K562 (cell line): ENCODE data around the gene SH2D7. TPM values are rescaled to one million over a fixed set of nuclear protein-coding genes. Genes with fewer than 3 reads are reported as not detected.

Source experiments
- ATAC-seq: fragments of 200-7000 bp; cut with Tn5 transposase; 3 replicates; pipeline ENCODE4 v1.9.1; 2020; ENCODE audit warnings: moderate library complexity
- BruUV-seq: library from RNA; stranded (reverse); fragments of 400-500 nt; replicated peaks from 2 replicates; lab custom pipeline; 2021; lab: Mats Ljungman, UMichigan
- CTCF ChIA-PET: fragments of 300-600 bp; formaldehyde crosslinking; extraction: SDS; loops from one replicate; lab custom pipeline; 2021; ENCODE audit warnings: low intra/inter-chr PET ratio; lab: Yijun Ruan, JAX
- POLR2A ChIA-PET: fragments of 300-600, 350-650 bp; sonication (Branson Sonifier 250); formaldehyde crosslinking; extraction: SDS; loops from one replicate; lab custom pipeline; 2021; ENCODE audit warnings: antibody characterized with exemption, inconsistent platforms; lab: Yijun Ruan, JAX
- DNase-seq, 4 experiments: peaks; one replicate each; pipeline versions ENCODE4 v3.0.0 to v3.0.0-alpha.2; 2011 to 2018; ENCODE audit warnings: low spot score in 3 of 4, mixed read lengths in 3 of 4; ENCODE audit errors: extremely low read depth in 1 of 4
- FAIRE-seq: peaks from 2 replicates; lab custom pipeline; 2011; peaks lifted over from hg19 to GRCh38; lab: Jason Lieb, UNC
- H2AFZ ChIP-seq: 2 replicates; pipeline ENCODE4 v1.6.0; 2011; ENCODE audit warnings: low read depth, low read length, control low read depth, inconsistent platforms
- H3K27ac ChIP-seq: fragments of 200-600 bp; 3 replicates; pipeline ENCODE4 v1.8.0; 2011; ENCODE audit warnings: low read depth, mild to moderate bottlenecking, control low read depth, inconsistent platforms, low read length, moderate library complexity, mixed read lengths; ENCODE audit errors: extremely low read depth
- H3K27me3 ChIP-seq, 2 experiments: fragments of 300-600 bp in 1 of 2; 2 replicates in 1 of 2; 3 replicates in 1 of 2; pipeline versions ENCODE4 v1.6.0 to v1.8.0; 2011; ENCODE audit warnings: inconsistent platforms in 2 of 2, low read length in 2 of 2, mild to moderate bottlenecking in 1 of 2, mixed read lengths in 1 of 2, moderate library complexity in 1 of 2; ENCODE audit not compliant: control insufficient read depth in 2 of 2, insufficient read depth in 2 of 2
- H3K36me3 ChIP-seq: fragments of 300-600 bp; 3 replicates; pipeline ENCODE4 v1.8.0; 2011; ENCODE audit warnings: mild to moderate bottlenecking, low read length, inconsistent platforms; ENCODE audit not compliant: control insufficient read depth, insufficient read depth
- H3K4me1 ChIP-seq, 2 experiments: fragments of 200-600 bp in 1 of 2; replicated peaks in 1 of 2; 2 replicates in 1 of 2; 3 replicates in 1 of 2; pipeline versions ENCODE4 v1.5.1 to v1.8.0; 2011; ENCODE audit warnings: inconsistent platforms in 2 of 2, low read length in 2 of 2, mild to moderate bottlenecking in 1 of 2, mixed read lengths in 1 of 2, moderate library complexity in 1 of 2; ENCODE audit not compliant: control insufficient read depth in 2 of 2, insufficient read depth in 2 of 2
- H3K4me2 ChIP-seq: 2 replicates; pipeline ENCODE4 v1.6.1; 2011; ENCODE audit warnings: low read length, control low read depth, inconsistent platforms, mixed read lengths; ENCODE audit not compliant: insufficient read depth
- H3K4me3 ChIP-seq: fragments of 200-600 bp; sonication (generic), shearing (Covaris generic); 2 replicates; pipeline ENCODE4 v1.5.1; 2016; ENCODE audit warnings: control low read depth, inconsistent platforms
- H3K79me2 ChIP-seq: fragments of 200-600 bp; 3 replicates; pipeline ENCODE4 v1.8.0; 2011; ENCODE audit warnings: low read length, inconsistent platforms; ENCODE audit not compliant: control insufficient read depth, insufficient read depth
- H3K9ac ChIP-seq, 2 experiments: 2 replicates each; pipeline versions ENCODE4 v1.6.0 to v1.6.1; 2011; ENCODE audit warnings: low read depth in 2 of 2, low read length in 2 of 2, control low read depth in 1 of 2, inconsistent platforms in 1 of 2, mild to moderate bottlenecking in 1 of 2, mixed read lengths in 1 of 2; ENCODE audit not compliant: insufficient read depth in 1 of 2
- H3K9me1 ChIP-seq: one replicate; pipeline ENCODE4 v1.6.0; 2011; ENCODE audit warnings: inconsistent platforms, mild to moderate bottlenecking, low read length, moderate library complexity; ENCODE audit not compliant: control insufficient read depth, insufficient read depth
- H3K9me3 ChIP-seq: replicated peaks from 2 replicates; pipeline ENCODE4 v1.5.1; 2011; ENCODE audit warnings: low read depth, low read length, inconsistent platforms; ENCODE audit not compliant: control insufficient read depth, insufficient read depth
- H4K20me1 ChIP-seq: replicated peaks from 2 replicates; pipeline ENCODE4 v1.6.1; 2011; ENCODE audit warnings: low read length, inconsistent platforms, mixed read lengths; ENCODE audit not compliant: control insufficient read depth, insufficient read depth
- CAMTA2 ChIP-seq: fragments of 250-450 bp; sonication (Bioruptor Pico); conservative IDR thresholded peaks from 2 replicates; pipeline ENCODE4 v1.5.1; 2022
- CBFA2T3 ChIP-seq: fragments of 450-650 bp; IDR thresholded peaks from 2 replicates; pipeline ENCODE4 v1.6.1; 2017
- CBX5 ChIP-seq: IDR thresholded peaks from 2 replicates; pipeline ENCODE4 v1.6.1; 2014; ENCODE audit warnings: low read depth, borderline replicate concordance
- CHD2 ChIP-seq: IDR thresholded peaks from 2 replicates; pipeline ENCODE4 v1.6.1; 2011; ENCODE audit warnings: low read depth, low read length
- CSDE1 ChIP-seq, 2 experiments: fragments of 450-650 bp; IDR thresholded peaks; 2 replicates each; pipeline ENCODE4 v1.6.1; 2016; ENCODE audit warnings: mild to moderate bottlenecking in 1 of 2
- E2F1 ChIP-seq: sonication (generic); formaldehyde crosslinking; IDR thresholded peaks from 2 replicates; pipeline ENCODE4 v1.8.1; 2023; ENCODE audit warnings: mild to moderate bottlenecking, missing genetic modification reagents, moderate library complexity
- MTA2 ChIP-seq: fragments of 450-650 bp; IDR thresholded peaks from 2 replicates; pipeline ENCODE4 v1.6.1; 2016; ENCODE audit warnings: low read depth
- NR0B1 ChIP-seq: fragments of 450-650 bp; IDR thresholded peaks from one replicate; pipeline ENCODE4 v1.6.1; 2018; ENCODE audit warnings: mild to moderate bottlenecking, moderate library complexity; ENCODE audit not compliant: partially characterized antibody
- SFPQ ChIP-seq: fragments of 200-400 bp; formaldehyde crosslinking; IDR thresholded peaks from 2 replicates; pipeline ENCODE4 v1.6.1; 2017; ENCODE audit warnings: mild to moderate bottlenecking, low read depth, low read length, moderate library complexity
- SMAD1 ChIP-seq: fragments of 150-350 bp; IDR thresholded peaks from 2 replicates; pipeline ENCODE4 v1.6.1; 2014; ENCODE audit warnings: low read length, low read depth; ENCODE audit not compliant: partially characterized antibody
- SMAD4 ChIP-seq: fragments of 250-450 bp; sonication (Bioruptor Pico); conservative IDR thresholded peaks from 2 replicates; pipeline ENCODE4 v1.8.0; 2021; ENCODE audit warnings: inconsistent platforms, mild to moderate bottlenecking, moderate library complexity
- SMARCC2 ChIP-seq: fragments of 450-650 bp; IDR thresholded peaks from 2 replicates; pipeline ENCODE4 v1.6.1; 2017; ENCODE audit warnings: antibody characterized with exemption, moderate library complexity, mild to moderate bottlenecking, low read depth
- SRF ChIP-seq, 2 experiments: fragments of 250-450, 450-650 bp in 1 of 2; sonication (Bioruptor Pico) in 1 of 2; sonication (generic) in 1 of 2; formaldehyde crosslinking; IDR thresholded peaks; 2 replicates each; pipeline versions ENCODE4 v1.5.0 to v1.5.1; 2020 to 2022; ENCODE audit warnings: mild to moderate bottlenecking in 1 of 2, missing genetic modification reagents in 1 of 2
- TCF7 ChIP-seq: sonication (generic); IDR thresholded peaks from 2 replicates; pipeline ENCODE4 v1.6.1; 2016; ENCODE audit warnings: antibody characterized with exemption, borderline replicate concordance
- ZNF57 ChIP-seq: fragments of 450-650 bp; formaldehyde crosslinking; IDR thresholded peaks from 2 replicates; pipeline ENCODE4 v1.4.0; 2020; ENCODE audit warnings: mild to moderate bottlenecking, moderate library complexity
- ZNF655 ChIP-seq: fragments of 250-450 bp; sonication (Bioruptor Pico); IDR thresholded peaks from 2 replicates; pipeline ENCODE4 v1.5.0; 2021
- ZNF696 ChIP-seq: fragments of 250-450 bp; sonication (Bioruptor Pico); conservative IDR thresholded peaks from 2 replicates; pipeline ENCODE4 v1.4.0; 2020; ENCODE audit warnings: mild to moderate bottlenecking, moderate library complexity
- WGBS: fragments of 100-300 bp; shearing (Covaris generic); methylation state at CpG from one replicate; pipeline ENCODE4 v1.1.6; 2016; ENCODE audit warnings: low coverage, mixed read lengths; ENCODE audit not compliant: insufficient coverage; ENCODE audit errors: missing lambda C conversion rate; 5-methylcytosine and 5-hydroxymethylcytosine counted together
- in situ Hi-C: fragments of 300-500 bp; cut with MboI; formaldehyde crosslinking; loops from 4 replicates; pipeline ENCODE4 v1.15.0; 2018; ENCODE audit warnings: inconsistent platforms, mixed read lengths
- intact Hi-C: fragments of 100-400 bp; cut with micrococcal nuclease; formaldehyde crosslinking; loops from 2 replicates; pipeline ENCODE4 v1.14.2; 2022
- polyA plus RNA-seq, 8 experiments: library from polyadenylated mRNA; depleted of rRNA in 4 of 8; stranded (reverse) in 5 of 8; unstranded in 3 of 8; fragments of >200 nt; fragmentation: Nextera tagmentation in 2 of 8; fragmentation: Illumina TruSeq in 1 of 8; extraction: Ambion mirVana in 2 of 8; extraction: Trizol in 1 of 8; gene quantifications; 2 replicates each; pipeline versions ENCODE4 v1.2.1 to v1.2.3, GENCODE V29; 2011 to 2014; ENCODE audit warnings: inconsistent platforms in 1 of 8, missing spikeins in 1 of 8
- total RNA-seq, 7 experiments: library from RNA; depleted of rRNA in 6 of 7; stranded (reverse); fragments of >200 nt in 6 of 7; fragmentation: Illumina TruSeq in 2 of 7; extraction: Trizol in 2 of 7; gene quantifications; 2 replicates each; pipeline versions ENCODE4 v1.2.1 to v1.2.3, GENCODE V29; 2011 to 2021; ENCODE audit warnings: low replicate concordance in 1 of 7

The SH2D7 gene
- total and polyA plus RNA-seq, 9 of the 15 experiments (the other 6 are each of a cell fraction or from before 2014, with no cell fraction given) = not detected

GRCh38 chr15:78083186-78083585 is 9.2 kb upstream of the SH2D7 start:
- DNase-seq (no peak), ATAC-seq (no peak), FAIRE-seq (no peak)
- Histone ChIP-seq H3K4me1 (peaks cover 2 to 3% of the 10 kb centered on the region in 2 experiments; a peak in 1 of 5 replicates), H3K27me3 (no peaks in the 10 kb centered on the region), H3K27ac (no peak overlapping the region), H3K9ac (no peak overlapping the region), H3K9me3 (no peaks in the 10 kb centered on the region), H2AFZ (no peak overlapping the region), H3K4me3 (no peak overlapping the region), H3K9me1 (no peaks in the 10 kb centered on the region), H3K4me2 (no peak overlapping the region), H3K36me3 (no peaks in the 10 kb centered on the region), H4K20me1 (no peaks in the 10 kb centered on the region), H3K79me2 (no peaks in the 10 kb centered on the region)
- in situ Hi-C loops (no loop called here), intact Hi-C loops (no loop called here)
- ChIA-PET CTCF (no interaction called here), POLR2A (interaction anchor here (1.3 kb wide), 1 partner anchor 120 kb away, joined by 3 read pairs; no protein-coding TSS in a partner anchor)
- BruUV-seq = no TSS peak
- 13% methylated on average over 1 of the region's 4 CpGs for WGBS
- TF ChIP-seq NR0B1 (no peak), SRF (CRISPR knock-in tag; IDR thresholded peaks at IDR 0.05) (no peak), SMAD1 (no peak), SMAD4 (CRISPR knock-in tag) (no peak), CSDE1 (IDR thresholded peaks at IDR 0.05) (no peak), CAMTA2 (CRISPR knock-in tag) (no peak), ZNF655 (CRISPR knock-in tag) (no peak), CBFA2T3 (no peak), ZNF696 (CRISPR knock-in tag) (no peak), TCF7 (no peak), SMARCC2 (no peak), CHD2 (no peak), MTA2 (no peak), ZNF57 (no peak), SFPQ (no peak), CBX5 (no peak), E2F1 (CRISPR knock-in tag) (no peak)
